HEK293 (cell line): Measurements from ENCODE around the gene GLT1D1.

Source experiments
- CTCF ChIA-PET: fragments of 350-600 bp; formaldehyde crosslinking; extraction: SDS; loops from one replicate; lab custom pipeline; 2021; ENCODE audit warnings: antibody characterized with exemption; lab: Yijun Ruan, JAX
- POLR2A ChIA-PET: fragments of 300-600 bp; formaldehyde crosslinking; extraction: SDS; loops from one replicate; lab custom pipeline; 2020; ENCODE audit warnings: antibody characterized with exemption, inconsistent platforms; lab: Yijun Ruan, JAX
- H3K27ac ChIP-seq: fragments of 200-500 bp; sonication (Bioruptor generic); 2 replicates; pipeline ENCODE4 v1.5.1; 2014; ENCODE audit warnings: low read depth, low read length, control low read depth, inconsistent platforms; ENCODE audit errors: extremely low read depth
- H3K36me3 ChIP-seq, 2 experiments: fragments of 200-500 bp in 1 of 2; sonication (Bioruptor generic) in 1 of 2; 1 replicate in 1 of 2; 2 replicates in 1 of 2; pipeline ENCODE4 v1.5.1; 2014 to 2017; ENCODE audit warnings: inconsistent platforms in 2 of 2, low read length in 2 of 2; ENCODE audit not compliant: control insufficient read depth in 2 of 2, insufficient read depth in 1 of 2
- H3K4me1 ChIP-seq: fragments of 200-500 bp; sonication (Bioruptor generic); 2 replicates; pipeline ENCODE4 v1.5.1; 2014; ENCODE audit warnings: mild to moderate bottlenecking, low read length, inconsistent platforms; ENCODE audit not compliant: control insufficient read depth, insufficient read depth
- H3K4me3 ChIP-seq: 2 replicates; pipeline ENCODE4 v1.5.1; 2011; ENCODE audit warnings: low read depth, mild to moderate bottlenecking, control low read depth, low read length, moderate library complexity
- H3K9me3 ChIP-seq: fragments of 200-500 bp; sonication (Bioruptor generic); 2 replicates; pipeline ENCODE4 v1.5.1; 2014; ENCODE audit warnings: low read depth, low read length, inconsistent platforms; ENCODE audit not compliant: control insufficient read depth, insufficient read depth
- GLI2 ChIP-seq: fragments of 450-650 bp; formaldehyde crosslinking; IDR thresholded peaks from 2 replicates; pipeline ENCODE4; 2017; ENCODE audit warnings: missing biosample characterization, missing genetic modification characterization, low read depth, borderline replicate concordance
- GLIS2 ChIP-seq: fragments of 450-650 bp; formaldehyde crosslinking; IDR thresholded peaks from 2 replicates; pipeline ENCODE4 v1.5.1; 2016; ENCODE audit warnings: missing biosample characterization, missing genetic modification characterization
- PRDM1 ChIP-seq: fragments of 450-650 bp; formaldehyde crosslinking; IDR thresholded peaks from 2 replicates; pipeline ENCODE4; 2016; ENCODE audit warnings: missing biosample characterization, missing genetic modification characterization
- ZBTB20 ChIP-seq: fragments of 450-650 bp; formaldehyde crosslinking; IDR thresholded peaks from 2 replicates; pipeline ENCODE4 v1.5.1; 2016; ENCODE audit warnings: missing biosample characterization, missing genetic modification characterization
- ZNF16 ChIP-seq: fragments of 450-650 bp; formaldehyde crosslinking; IDR thresholded peaks from 2 replicates; pipeline ENCODE4 v1.5.1; 2016; ENCODE audit warnings: low read depth, missing biosample characterization, missing genetic modification characterization
- ZNF174 ChIP-seq: fragments of 450-650 bp; formaldehyde crosslinking; IDR thresholded peaks from 2 replicates; pipeline ENCODE4 v1.5.0; 2017; ENCODE audit warnings: missing biosample characterization, mild to moderate bottlenecking, missing genetic modification characterization
- ZNF2 ChIP-seq: fragments of 450-650 bp; formaldehyde crosslinking; IDR thresholded peaks from 2 replicates; pipeline ENCODE4 v1.5.1; 2016; ENCODE audit warnings: missing biosample characterization, missing genetic modification characterization
- ZNF214 ChIP-seq: fragments of 450-650 bp; formaldehyde crosslinking; IDR thresholded peaks from 2 replicates; pipeline ENCODE4 v1.5.1; 2017; ENCODE audit warnings: missing biosample characterization, mild to moderate bottlenecking, missing genetic modification characterization, borderline replicate concordance
- ZNF221 ChIP-seq: fragments of 450-650 bp; formaldehyde crosslinking; IDR thresholded peaks from 2 replicates; pipeline ENCODE4 v1.5.1; 2017; ENCODE audit warnings: missing biosample characterization, missing genetic modification characterization, borderline replicate concordance
- ZNF24 ChIP-seq: fragments of 450-650 bp; formaldehyde crosslinking; IDR thresholded peaks from 2 replicates; pipeline ENCODE4 v1.5.1; 2016; ENCODE audit warnings: missing biosample characterization, missing genetic modification characterization
- ZNF248 ChIP-seq: fragments of 450-650 bp; formaldehyde crosslinking; IDR thresholded peaks from 2 replicates; pipeline ENCODE4 v1.5.1; 2017; ENCODE audit warnings: missing biosample characterization, missing genetic modification characterization
- ZNF404 ChIP-seq: fragments of 450-650 bp; formaldehyde crosslinking; IDR thresholded peaks from 2 replicates; pipeline ENCODE4 v1.5.1; 2017; ENCODE audit warnings: missing biosample characterization, missing genetic modification characterization
- ZNF416 ChIP-seq: fragments of 450-650 bp; formaldehyde crosslinking; IDR thresholded peaks from 2 replicates; pipeline ENCODE4 v1.5.1; 2016; ENCODE audit warnings: missing biosample characterization, missing genetic modification characterization
- ZNF580 ChIP-seq: fragments of 450-650 bp; formaldehyde crosslinking; IDR thresholded peaks from 2 replicates; pipeline ENCODE4 v1.5.1; 2016; ENCODE audit warnings: missing biosample characterization, missing genetic modification characterization
- ZNF76 ChIP-seq: fragments of 450-650 bp; formaldehyde crosslinking; IDR thresholded peaks from 2 replicates; pipeline ENCODE4; 2016; ENCODE audit warnings: low read depth, missing biosample characterization, missing genetic modification characterization, borderline replicate concordance
- TF ChIP-seq, protein P1 (sequence below): fragments of 450-650 bp; formaldehyde crosslinking; IDR thresholded peaks from 2 replicates; pipeline ENCODE4 v1.5.1; 2017; ENCODE audit warnings: missing biosample characterization, missing genetic modification characterization

GLT1D1 gene

DNA sequence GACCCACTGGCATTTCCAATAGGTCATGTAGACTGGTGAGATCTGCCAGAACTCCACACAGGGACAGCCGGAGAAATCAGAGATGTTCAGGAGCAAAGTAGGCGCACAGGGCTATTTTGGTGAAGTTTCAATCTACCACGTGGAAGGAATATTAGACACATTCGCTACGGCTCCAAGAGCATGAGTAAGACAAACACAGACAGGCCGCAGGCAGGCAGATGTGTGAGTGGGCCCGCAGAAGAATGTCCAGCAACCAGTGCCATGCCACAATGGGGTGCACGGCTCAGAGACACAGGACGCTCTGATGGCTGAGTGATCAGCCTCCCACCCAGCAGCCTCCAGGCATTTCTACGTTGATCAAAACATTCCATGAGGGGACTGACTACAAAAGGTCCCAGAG lies 39.9 kb upstream of the GLT1D1 start (continued):
- TF ChIP-seq GLIS2 (no peak), ZNF416 (no peak), ZBTB20 (tag by site-specific recombination) (no peak)
- TF ChIP-seq, all 188 proteins: peak for 0

- Histone ChIP-seq H3K4me1 (peaks cover 9% of the 10 kb centered on the region; the same call in 1 of the 2 replicates), H3K36me3 (peaks cover 0 to 49% of the 10 kb centered on the region in 2 experiments; a peak in 2 of 3 replicates), H3K27ac (no peak overlapping the region), H3K9me3 (no peaks in the 10 kb centered on the region), H3K4me3 (no peak overlapping the region)
- CTCF ChIA-PET = no interaction called here
- TF ChIP-seq GLI2 (tag by site-specific recombination) = no peak
- POLR2A ChIA-PET = no interaction called here
Observed at GRCh38 chr12:128813883-128814282, 39.4 kb upstream of the GLT1D1 start.

GRCh38 chr12:128814411-128815261 lies 38.6 kb upstream of the GLT1D1 start:
- Histone ChIP-seq H3K4me1 (peaks cover 9% of the 10 kb centered on the region; the same call in 1 of the 2 replicates), H3K36me3 (peaks cover 0 to 41% of the 10 kb centered on the region in 2 experiments; a peak in 1 of 3 replicates), H3K9me3 (no peaks in the 10 kb centered on the region), H3K27ac (no peak overlapping the region), H3K4me3 (no peak overlapping the region)
- ChIA-PET POLR2A (interaction anchor here (1.0 kb wide), 1 partner anchor 9 kb away, joined by 4 read pairs; the partner anchor contains the start of gene SLC15A4), CTCF (interaction anchor here (0.6 kb wide), 1 partner anchor 16 kb away, joined by 3 read pairs; no protein-coding TSS in a partner anchor)
- no peak for TF ChIP-seq GLI2 (tag by site-specific recombination)
- no peak for TF ChIP-seq ZNF221 (tag by site-specific recombination)
- TF ChIP-seq, protein P1, sequence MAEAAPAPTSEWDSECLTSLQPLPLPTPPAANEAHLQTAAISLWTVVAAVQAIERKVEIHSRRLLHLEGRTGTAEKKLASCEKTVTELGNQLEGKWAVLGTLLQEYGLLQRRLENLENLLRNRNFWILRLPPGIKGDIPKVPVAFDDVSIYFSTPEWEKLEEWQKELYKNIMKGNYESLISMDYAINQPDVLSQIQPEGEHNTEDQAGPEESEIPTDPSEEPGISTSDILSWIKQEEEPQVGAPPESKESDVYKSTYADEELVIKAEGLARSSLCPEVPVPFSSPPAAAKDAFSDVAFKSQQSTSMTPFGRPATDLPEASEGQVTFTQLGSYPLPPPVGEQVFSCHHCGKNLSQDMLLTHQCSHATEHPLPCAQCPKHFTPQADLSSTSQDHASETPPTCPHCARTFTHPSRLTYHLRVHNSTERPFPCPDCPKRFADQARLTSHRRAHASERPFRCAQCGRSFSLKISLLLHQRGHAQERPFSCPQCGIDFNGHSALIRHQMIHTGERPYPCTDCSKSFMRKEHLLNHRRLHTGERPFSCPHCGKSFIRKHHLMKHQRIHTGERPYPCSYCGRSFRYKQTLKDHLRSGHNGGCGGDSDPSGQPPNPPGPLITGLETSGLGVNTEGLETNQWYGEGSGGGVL (tag by site-specific recombination) = no peak
- TF ChIP-seq ZNF174 (tag by site-specific recombination) = no peak
- TF ChIP-seq ZNF24 = no peak
- TF ChIP-seq ZNF404 (tag by site-specific recombination) = no peak
- TF ChIP-seq ZNF16 (tag by site-specific recombination) = no peak
- TF ChIP-seq ZBTB20 (tag by site-specific recombination) = no peak
- no peak for TF ChIP-seq ZNF2
- TF ChIP-seq ZNF248 (tag by site-specific recombination) = no peak
- TF ChIP-seq PRDM1 (tag by site-specific recombination) = no peak
- TF ChIP-seq ZNF214 (tag by site-specific recombination) = no peak
- no peak for TF ChIP-seq ZNF76 (tag by site-specific recombination)
- no peak for TF ChIP-seq ZNF580 (tag by site-specific recombination)
